Fibroblast of pulmonary artery (primary cell): ENCODE data around the gene HSPG2.

Experiments
- DNase-seq: peaks from one replicate; pipeline ENCODE4 v3.0.0-alpha.2; 2010; ENCODE audit warnings: low read depth
- H3K4me3 ChIP-seq: replicated peaks from 2 replicates; pipeline ENCODE4 v1.5.1; 2011; ENCODE audit warnings: low read depth, mild to moderate bottlenecking, control low read depth, low read length, moderate library complexity
- CTCF ChIP-seq: IDR thresholded peaks from 2 replicates; pipeline ENCODE4 v1.5.1; 2011; ENCODE audit warnings: mild to moderate bottlenecking, control low read depth, low read length, inconsistent platforms; ENCODE audit errors: missing control alignments

Gene HSPG2

GRCh38 chr1:21914880-21915640 is 22.1 kb downstream of the HSPG2 start:
- DNase-seq = no peak
- H3K4me3 ChIP-seq = no peak overlapping the region
- TF ChIP-seq CTCF = no peak

- no peak for TF ChIP-seq CTCF
These were observed 22.7 kb downstream of the HSPG2 start for GRCh38 chr1:21914450-21914849.

DNA sequence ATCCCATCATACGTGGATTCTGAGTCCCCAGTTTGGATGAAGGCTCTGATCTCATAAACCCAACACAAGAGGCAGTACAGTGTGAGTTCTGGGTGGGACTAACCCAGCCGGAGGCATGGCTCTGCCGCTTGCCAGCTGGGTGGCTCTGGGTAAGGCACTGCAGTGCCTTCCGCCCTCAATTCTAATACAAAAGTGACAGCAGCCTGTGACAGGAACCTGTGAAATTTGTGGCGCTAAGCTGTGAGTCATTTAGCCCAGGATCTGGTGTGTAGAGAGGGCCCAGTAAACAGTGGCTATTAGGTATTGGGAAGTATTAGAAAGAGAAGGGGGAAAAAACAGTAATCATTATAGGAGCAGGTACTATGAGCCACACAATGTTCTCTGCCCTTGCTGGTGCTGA is 23.3 kb downstream of the HSPG2 start:
- DNase-seq = no peak
- no peak overlapping the region for H3K4me3 ChIP-seq
- no peak for TF ChIP-seq CTCF

More at GRCh38 chr1:21914450-21914849, 22.7 kb downstream of the HSPG2 start:
- DNase-seq = no peak
- H3K4me3 ChIP-seq = no peak overlapping the region

DNA sequence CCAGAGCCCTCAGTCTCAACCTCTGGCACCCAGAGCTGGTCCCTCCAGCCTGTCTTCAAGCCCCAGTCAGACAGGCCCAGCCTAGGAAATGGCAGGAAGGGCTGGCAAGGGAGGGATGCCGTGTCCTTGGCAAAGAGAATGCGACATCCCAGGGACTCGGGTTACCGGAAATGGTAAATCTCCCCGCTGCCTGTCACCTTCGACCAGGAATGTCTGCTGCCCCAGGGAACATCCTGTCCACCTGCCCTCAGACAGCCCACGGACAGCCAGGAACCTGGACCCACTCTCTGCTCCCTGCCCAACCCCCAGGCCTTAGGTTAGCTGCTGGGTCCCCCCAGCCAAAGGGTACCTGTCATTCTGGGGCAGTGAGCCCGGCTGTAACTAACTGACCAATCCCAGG is 23.9 kb downstream of the HSPG2 start:
- no peak for TF ChIP-seq CTCF
- no peak overlapping the region for H3K4me3 ChIP-seq
- DNase-seq = no peak

DNA sequence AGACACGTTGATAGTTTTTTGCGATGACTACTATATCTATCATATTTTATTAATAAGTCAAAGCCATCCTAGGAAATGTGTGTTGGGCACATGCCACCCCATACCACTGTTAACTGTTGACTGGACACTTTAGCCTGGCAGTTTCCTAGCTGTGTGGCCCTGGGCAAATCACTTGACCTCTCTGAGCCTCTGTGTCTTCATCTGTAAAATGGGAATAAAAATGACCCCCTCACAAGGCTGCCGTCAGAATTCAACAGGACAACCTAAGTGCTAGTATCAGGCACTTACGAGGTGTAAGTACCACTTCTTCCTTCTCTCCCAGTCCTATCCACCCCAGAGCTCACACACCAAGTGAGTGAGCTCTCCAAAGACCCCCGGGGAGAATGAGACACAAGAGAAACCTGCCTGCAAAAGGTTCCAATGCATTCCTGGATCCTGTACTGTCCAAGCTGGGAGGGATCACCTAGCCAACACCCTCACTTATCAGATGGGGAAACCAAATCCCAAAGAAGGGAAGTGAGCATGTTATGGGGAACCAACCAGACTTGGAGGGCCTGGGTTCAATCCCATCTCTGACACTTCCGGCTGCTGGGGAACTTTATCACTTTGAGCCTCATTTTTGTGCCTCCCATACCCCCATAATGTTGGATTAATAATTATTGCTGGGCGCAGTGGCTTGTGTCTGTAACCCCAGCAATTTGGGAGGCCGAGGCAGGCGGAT is 24.9 kb downstream of the HSPG2 start:
- DNase-seq = no peak
- no peak overlapping the region for H3K4me3 ChIP-seq
- TF ChIP-seq CTCF = no peak

DNA sequence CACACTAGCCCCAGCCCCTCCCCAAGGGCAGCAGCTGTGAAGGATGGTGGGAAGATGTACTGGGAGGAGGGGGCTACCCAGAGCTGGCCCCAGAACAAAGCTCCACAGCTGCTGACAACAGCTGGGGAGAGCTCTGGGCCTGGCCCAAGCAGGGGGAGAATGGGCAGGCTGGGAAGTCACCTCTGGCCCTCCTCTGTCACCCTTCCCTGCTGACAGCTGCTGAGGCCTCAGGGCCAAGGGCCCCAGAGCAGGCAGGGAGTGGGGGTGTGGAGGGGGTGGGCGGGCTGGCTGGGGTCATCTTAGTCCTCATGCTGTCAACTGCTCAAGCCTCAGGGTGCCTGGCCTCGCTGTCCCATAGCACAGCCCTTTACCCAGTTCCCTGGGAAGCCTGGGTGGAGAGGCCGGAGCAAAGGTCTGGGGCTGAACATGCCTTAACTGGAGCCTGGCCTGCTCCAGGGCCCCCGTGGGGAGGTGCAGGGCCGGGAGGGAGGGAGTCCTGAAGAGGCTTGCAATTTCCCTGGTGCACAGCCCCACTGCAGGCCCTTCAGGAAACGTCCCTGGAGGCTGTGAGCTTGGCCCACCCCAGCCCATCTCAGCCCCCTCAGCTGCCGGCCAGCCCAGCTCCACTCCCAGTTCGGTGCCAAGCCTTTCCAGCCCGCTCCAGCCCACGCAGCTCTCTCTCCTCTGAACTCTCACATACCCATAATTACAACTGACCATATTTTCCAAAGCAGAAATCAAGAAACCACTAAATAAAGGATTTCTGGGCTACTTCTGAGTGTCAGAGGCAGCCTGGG is 25.7 kb downstream of the HSPG2 start:
- H3K4me3 ChIP-seq = no peak overlapping the region
- TF ChIP-seq CTCF = no peak
- no peak for DNase-seq
